Measurements from ENCODE around the gene TYW5.

The TYW5 gene

DNA sequence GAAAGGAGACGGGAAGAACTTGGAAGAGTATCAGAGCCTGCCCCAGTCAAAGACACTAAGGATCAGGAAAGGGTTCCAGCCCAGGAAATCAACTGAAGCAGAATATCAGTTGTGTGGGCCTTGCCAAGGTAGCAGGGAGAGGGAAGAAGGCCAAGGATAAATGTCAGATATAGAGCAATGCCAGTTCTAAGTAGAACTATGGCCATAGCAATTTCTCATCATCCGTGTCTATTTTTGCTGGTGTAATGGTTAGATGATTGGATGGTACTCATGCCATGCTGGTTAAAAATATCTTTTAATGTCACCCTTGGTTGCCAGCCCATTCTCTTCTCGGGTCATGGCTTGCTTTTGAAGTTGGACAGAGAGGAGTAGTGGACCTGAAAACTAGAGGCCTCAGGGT, 42.0 kb upstream of the TYW5 start:
- no peaks in the 10 kb centered on the region for H3K79me2 ChIP-seq
- H3K9ac ChIP-seq = no peak overlapping the region
- H3K27me3 ChIP-seq (ENCODE audit: control insufficient read depth, insufficient read depth, low read length) = no peaks in the 10 kb centered on the region
- H3K9me3 ChIP-seq (ENCODE audit: control insufficient read depth, low read length) = no peaks in the 10 kb centered on the region
- H3K4me2 ChIP-seq (ENCODE audit: low read length) = no peak overlapping the region
- no peak overlapping the region for H2AFZ ChIP-seq
- H3K4me1 ChIP-seq = peaks cover 3% of the 10 kb centered on the region
- TF ChIP-seq, protein P1, sequence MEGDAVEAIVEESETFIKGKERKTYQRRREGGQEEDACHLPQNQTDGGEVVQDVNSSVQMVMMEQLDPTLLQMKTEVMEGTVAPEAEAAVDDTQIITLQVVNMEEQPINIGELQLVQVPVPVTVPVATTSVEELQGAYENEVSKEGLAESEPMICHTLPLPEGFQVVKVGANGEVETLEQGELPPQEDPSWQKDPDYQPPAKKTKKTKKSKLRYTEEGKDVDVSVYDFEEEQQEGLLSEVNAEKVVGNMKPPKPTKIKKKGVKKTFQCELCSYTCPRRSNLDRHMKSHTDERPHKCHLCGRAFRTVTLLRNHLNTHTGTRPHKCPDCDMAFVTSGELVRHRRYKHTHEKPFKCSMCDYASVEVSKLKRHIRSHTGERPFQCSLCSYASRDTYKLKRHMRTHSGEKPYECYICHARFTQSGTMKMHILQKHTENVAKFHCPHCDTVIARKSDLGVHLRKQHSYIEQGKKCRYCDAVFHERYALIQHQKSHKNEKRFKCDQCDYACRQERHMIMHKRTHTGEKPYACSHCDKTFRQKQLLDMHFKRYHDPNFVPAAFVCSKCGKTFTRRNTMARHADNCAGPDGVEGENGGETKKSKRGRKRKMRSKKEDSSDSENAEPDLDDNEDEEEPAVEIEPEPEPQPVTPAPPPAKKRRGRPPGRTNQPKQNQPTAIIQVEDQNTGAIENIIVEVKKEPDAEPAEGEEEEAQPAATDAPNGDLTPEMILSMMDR (IDR thresholded peaks at IDR 0.05) = no peak
- H3K36me3 ChIP-seq (ENCODE audit: control insufficient read depth, insufficient read depth, low read length) = no peaks in the 10 kb centered on the region
- H3K27ac ChIP-seq = no peak overlapping the region
- H3K4me3 ChIP-seq (ENCODE audit: low read depth, low read length) = no peak overlapping the region

DNA sequence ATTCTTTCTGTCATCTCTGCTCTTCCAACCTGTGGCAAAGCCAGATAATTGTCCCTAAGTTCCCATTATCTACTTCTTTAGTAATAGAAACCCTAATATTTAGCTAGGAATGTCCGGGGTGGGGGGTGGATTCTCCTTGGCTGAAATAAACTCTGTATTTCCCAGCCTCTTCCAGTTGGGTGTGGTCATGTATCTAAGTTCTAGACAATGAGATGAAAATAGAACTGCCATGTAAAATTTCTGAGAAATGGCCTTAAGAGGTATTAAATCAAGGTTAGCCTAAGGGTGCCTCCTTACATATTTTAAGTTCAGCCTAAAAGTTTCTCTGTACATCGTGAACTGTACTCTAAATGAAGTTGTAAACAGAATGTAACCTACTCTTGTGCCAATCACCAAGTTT, 39.6 kb upstream of the TYW5 start:
- no peaks in the 10 kb centered on the region for H3K36me3 ChIP-seq (ENCODE audit: control insufficient read depth, insufficient read depth, low read length)

DNA sequence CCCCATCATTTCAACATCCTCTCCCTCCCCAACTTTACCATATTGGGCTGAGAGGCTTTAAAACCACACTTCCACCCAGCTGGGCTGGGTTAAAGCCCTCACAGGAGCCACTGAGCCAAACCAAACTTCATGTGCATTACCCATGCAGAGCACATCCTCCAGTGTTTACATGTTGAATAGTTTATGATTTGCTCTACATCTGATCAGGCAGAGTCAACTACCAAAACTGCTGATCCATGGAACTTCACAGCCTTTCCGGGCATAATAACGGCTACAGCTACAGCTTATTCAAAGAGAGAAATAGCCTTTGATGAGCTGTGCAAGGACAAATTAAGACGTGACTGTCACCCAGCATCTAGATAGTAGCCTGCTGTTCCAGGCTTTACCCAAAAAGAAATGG, 39.1 kb upstream of the TYW5 start:
- TF ChIP-seq, protein P1 (IDR thresholded peaks at IDR 0.05) = no peak
- Histone ChIP-seq H3K9ac (no peak overlapping the region), H2AFZ (no peak overlapping the region), H3K79me2 (no peaks in the 10 kb centered on the region), H3K4me3 (ENCODE audit: low read depth, low read length) (no peak overlapping the region), H3K27me3 (ENCODE audit: control insufficient read depth, insufficient read depth, low read length) (no peaks in the 10 kb centered on the region), H3K4me1 (peaks cover 3% of the 10 kb centered on the region), H3K27ac (no peak overlapping the region), H3K36me3 (ENCODE audit: control insufficient read depth, insufficient read depth, low read length) (no peaks in the 10 kb centered on the region), H3K9me3 (ENCODE audit: control insufficient read depth, low read length) (no peaks in the 10 kb centered on the region), H3K4me2 (ENCODE audit: low read length) (no peak overlapping the region)

More for the DNA sequence above, 39.6 kb upstream of the TYW5 start:
- Histone ChIP-seq H3K4me2 (ENCODE audit: low read length) (no peak overlapping the region), H2AFZ (no peak overlapping the region), H3K4me3 (ENCODE audit: low read depth, low read length) (no peak overlapping the region), H3K9ac (no peak overlapping the region), H3K79me2 (no peaks in the 10 kb centered on the region), H3K27ac (no peak overlapping the region), H3K27me3 (ENCODE audit: control insufficient read depth, insufficient read depth, low read length) (no peaks in the 10 kb centered on the region), H3K4me1 (peaks cover 3% of the 10 kb centered on the region), H3K9me3 (ENCODE audit: control insufficient read depth, low read length) (no peaks in the 10 kb centered on the region)
- TF ChIP-seq, protein P1 (IDR thresholded peaks at IDR 0.05) = no peak

DNA sequence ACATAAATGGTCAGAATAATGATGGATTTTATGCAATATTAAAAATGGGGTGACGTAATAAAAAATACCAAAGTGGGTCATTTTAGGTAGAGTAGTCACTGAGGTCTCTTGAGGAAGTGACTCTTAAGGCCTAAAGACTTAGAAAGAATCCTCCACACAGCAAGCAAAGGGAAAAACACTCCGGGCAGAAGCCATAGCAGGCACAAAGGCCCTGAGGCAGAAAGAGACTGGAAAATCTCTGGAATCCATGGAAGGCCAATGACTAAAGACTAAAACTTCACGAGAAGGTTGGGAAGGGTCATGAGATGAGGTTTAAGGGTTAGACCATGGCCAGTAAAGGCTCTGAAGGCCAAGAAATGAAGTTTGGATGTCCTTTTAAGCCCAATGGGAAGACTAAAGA, 37.0 kb upstream of the TYW5 start:
- Histone ChIP-seq H3K79me2 (no peaks in the 10 kb centered on the region), H3K9me3 (ENCODE audit: control insufficient read depth, low read length) (no peaks in the 10 kb centered on the region), H3K4me1 (peaks cover 3% of the 10 kb centered on the region), H3K27me3 (ENCODE audit: control insufficient read depth, insufficient read depth, low read length) (no peaks in the 10 kb centered on the region), H3K36me3 (ENCODE audit: control insufficient read depth, insufficient read depth, low read length) (no peaks in the 10 kb centered on the region), H3K27ac (no peak overlapping the region), H3K9ac (no peak overlapping the region), H3K4me3 (ENCODE audit: low read depth, low read length) (no peak overlapping the region), H3K4me2 (ENCODE audit: low read length) (no peak overlapping the region), H2AFZ (no peak overlapping the region)
- TF ChIP-seq, protein P1 (IDR thresholded peaks at IDR 0.05) = no peak

DNA sequence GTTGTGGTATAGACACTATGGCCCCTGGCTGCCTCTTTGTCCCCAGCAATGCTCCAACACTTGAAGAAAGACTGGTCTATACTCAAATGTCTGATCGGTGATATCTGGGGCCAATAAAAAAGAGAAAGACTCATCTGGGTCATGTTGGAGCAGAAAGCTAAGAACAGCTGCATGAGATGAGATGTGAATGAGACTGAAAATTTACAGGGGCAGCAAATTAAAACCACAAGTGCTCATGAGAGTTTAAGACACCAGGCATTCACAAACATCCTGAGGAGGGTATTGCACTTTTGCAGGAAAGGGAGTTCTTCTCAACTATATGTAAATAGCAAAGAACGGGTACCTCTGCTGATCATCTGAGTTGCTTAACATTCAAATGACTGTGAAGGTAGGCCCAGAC, 36.4 kb upstream of the TYW5 start:
- Histone ChIP-seq H3K27me3 (ENCODE audit: control insufficient read depth, insufficient read depth, low read length) (no peaks in the 10 kb centered on the region), H3K36me3 (ENCODE audit: control insufficient read depth, insufficient read depth, low read length) (no peaks in the 10 kb centered on the region), H3K79me2 (no peaks in the 10 kb centered on the region), H3K4me3 (ENCODE audit: low read depth, low read length) (no peak overlapping the region), H3K9ac (no peak overlapping the region), H3K4me2 (ENCODE audit: low read length) (no peak overlapping the region), H3K9me3 (ENCODE audit: control insufficient read depth, low read length) (no peaks in the 10 kb centered on the region), H3K4me1 (peaks cover 3% of the 10 kb centered on the region), H3K27ac (no peak overlapping the region), H2AFZ (no peak overlapping the region)
- TF ChIP-seq, protein P1 (IDR thresholded peaks at IDR 0.05) = no peak
